HepG2 (cell line): ENCODE results near the gene SEPHS2. TPM values are rescaled to one million over a fixed set of nuclear protein-coding genes. Genes with fewer than 3 reads are reported as not detected.

Experiments
- ATAC-seq: fragments of 200-7000 bp; cut with Tn5 transposase; 3 replicates; pipeline ENCODE4 v1.9.1; 2020; ENCODE audit warnings: mild to moderate bottlenecking, moderate library complexity
- BruUV-seq: library from RNA; stranded (reverse); fragments of 400-500 nt; replicated peaks from 2 replicates; lab custom pipeline; 2021; lab: Mats Ljungman, UMichigan
- CTCF ChIA-PET: fragments of 300-600 bp; formaldehyde crosslinking; extraction: SDS; loops from one replicate; lab custom pipeline; 2021; ENCODE audit warnings: low total read pairs, inconsistent platforms, low intra/inter-chr PET ratio; lab: Yijun Ruan, JAX
- POLR2A ChIA-PET: fragments of 350-600 bp; sonication (Branson Sonifier 250); formaldehyde crosslinking; loops from one replicate; lab custom pipeline; 2020; ENCODE audit warnings: antibody characterized with exemption, inconsistent platforms; lab: Yijun Ruan, JAX
- DNase-seq: peaks from one replicate; pipeline ENCODE4 v3.0.0-alpha.2; 2015; ENCODE audit warnings: low spot score
- FAIRE-seq: peaks from 3 replicates; lab custom pipeline; 2011; peaks lifted over from hg19 to GRCh38; lab: Jason Lieb, UNC
- H2AFZ ChIP-seq: one replicate; pipeline ENCODE4 v1.6.1; 2011; ENCODE audit warnings: low read length, inconsistent platforms
- H3K27ac ChIP-seq: fragments of 300-600 bp; 3 replicates; pipeline ENCODE4 v1.8.0; 2011; ENCODE audit warnings: mixed run types, mild to moderate bottlenecking, mixed read lengths, low read length, inconsistent platforms; ENCODE audit not compliant: insufficient read depth; ENCODE audit errors: extremely low read length
- H3K27me3 ChIP-seq, 2 experiments: fragments of 200-600 bp in 1 of 2; 2 replicates in 1 of 2; 3 replicates in 1 of 2; pipeline versions ENCODE4 v1.6.0 to v1.8.0; 2011; ENCODE audit warnings: low read length in 2 of 2, mild to moderate bottlenecking in 2 of 2, moderate library complexity in 2 of 2, inconsistent platforms in 1 of 2; ENCODE audit not compliant: insufficient read depth in 2 of 2, control insufficient read depth in 1 of 2
- H3K36me3 ChIP-seq, 2 experiments: fragments of 200-600 bp in 1 of 2; replicated peaks in 1 of 2; 2 replicates in 1 of 2; 3 replicates in 1 of 2; pipeline versions ENCODE4 v1.5.1 to v1.8.0; 2011; ENCODE audit warnings: low read length in 2 of 2, inconsistent platforms in 1 of 2; ENCODE audit not compliant: insufficient read depth in 2 of 2, control insufficient read depth in 1 of 2
- H3K4me1 ChIP-seq: 2 replicates; pipeline ENCODE4 v1.5.1; 2012; ENCODE audit warnings: low read length, inconsistent platforms; ENCODE audit not compliant: insufficient read depth
- H3K4me2 ChIP-seq: 2 replicates; pipeline ENCODE4 v1.6.0; 2011; ENCODE audit warnings: low read depth, low read length, inconsistent platforms
- H3K4me3 ChIP-seq, 3 experiments: fragments of 200-600 bp in 1 of 3; sonication (generic), shearing (Covaris generic) in 1 of 3; replicated peaks in 1 of 3; 2 replicates each; pipeline ENCODE4 v1.5.1; 2011 to 2016; ENCODE audit warnings: low read length in 3 of 3, inconsistent platforms in 2 of 3, low read depth in 2 of 3, mild to moderate bottlenecking in 2 of 3, control low read depth in 1 of 3, mixed read lengths in 1 of 3; ENCODE audit not compliant: insufficient read depth in 1 of 3
- H3K79me2 ChIP-seq: one replicate; pipeline ENCODE4 v1.6.1; 2011; ENCODE audit warnings: low read length, inconsistent platforms; ENCODE audit not compliant: insufficient read depth
- H3K9ac ChIP-seq: 2 replicates; pipeline ENCODE4 v1.6.0; 2011; ENCODE audit warnings: mild to moderate bottlenecking, low read depth, low read length, inconsistent platforms; ENCODE audit not compliant: insufficient read depth
- H3K9me3 ChIP-seq: 2 replicates; pipeline ENCODE4 v1.5.1; 2012; ENCODE audit warnings: mild to moderate bottlenecking, low read length
- H4K20me1 ChIP-seq: 2 replicates; pipeline ENCODE4 v1.6.0; 2011; ENCODE audit warnings: inconsistent platforms, mild to moderate bottlenecking, low read length, moderate library complexity; ENCODE audit not compliant: insufficient read depth
- CEBPG ChIP-seq: IDR thresholded peaks from 2 replicates; pipeline ENCODE4 v1.6.1; 2016
- CEBPZ ChIP-seq: IDR thresholded peaks from 2 replicates; pipeline ENCODE4 v1.6.1; 2012; ENCODE audit warnings: low read length, improper control_type of control experiment
- FOXP4 ChIP-seq: sonication (generic); formaldehyde crosslinking; IDR thresholded peaks from 2 replicates; pipeline ENCODE4 v1.4.0; 2020; ENCODE audit warnings: missing genetic modification reagents
- NCOA5 ChIP-seq: sonication (generic); formaldehyde crosslinking; IDR thresholded peaks from 2 replicates; pipeline ENCODE4 v1.4.0; 2020; ENCODE audit warnings: missing genetic modification reagents
- ZNF121 ChIP-seq: sonication (generic); formaldehyde crosslinking; IDR thresholded peaks from 2 replicates; pipeline ENCODE4 v1.5.0; 2020; ENCODE audit warnings: mild to moderate bottlenecking, missing genetic modification reagents
- ZNF160 ChIP-seq: sonication (generic); formaldehyde crosslinking; IDR thresholded peaks from 2 replicates; pipeline ENCODE4 v1.8.0; 2022; ENCODE audit warnings: mild to moderate bottlenecking, inconsistent platforms, missing genetic modification reagents
- WGBS: methylation state at CpG from one replicate; pipeline ENCODE4 v1.1.6; 2017; ENCODE audit warnings: low lambda C conversion rate; 5-methylcytosine and 5-hydroxymethylcytosine counted together
- in situ Hi-C: cut with HindIII; loops from 2 replicates; pipeline ENCODE4 v1.10.0; 2017; ENCODE audit warnings: low pct_unique_long_range_greater_than_20kb; ENCODE audit not compliant: extremely low pct_ligation_motif_present
- intact Hi-C: fragments of 100-400 bp; cut with micrococcal nuclease; formaldehyde crosslinking; loops from one replicate; pipeline ENCODE4 v1.10.0; 2022; ENCODE audit not compliant: unreplicated experiment
- polyA plus RNA-seq, 8 experiments: library from polyadenylated mRNA; depleted of rRNA in 3 of 8; stranded (reverse) in 7 of 8; unstranded in 1 of 8; fragments of >200 nt; fragmentation: Illumina TruSeq in 4 of 8; extraction: Trizol in 4 of 8; gene quantifications; 2 replicates each; pipeline versions ENCODE4 v1.2.1 to v1.2.3, GENCODE V29; 2011 to 2016; ENCODE audit warnings: low read depth in 4 of 8, missing spikeins in 1 of 8, mixed read lengths in 1 of 8; ENCODE audit not compliant: insufficient read depth in 1 of 8
- total RNA-seq, 5 experiments: library from RNA; depleted of rRNA; stranded (reverse); fragments of >200 nt; fragmentation: Illumina TruSeq; extraction: Trizol; gene quantifications; 2 replicates each; pipeline ENCODE4 v1.2.3, GENCODE V29; 2016; ENCODE audit warnings: low read depth in 1 of 5
- TF ChIP-seq, protein P1 (sequence below): sonication (generic); formaldehyde crosslinking; IDR thresholded peaks from 2 replicates; pipeline ENCODE4 v1.4.0; 2020; ENCODE audit warnings: mild to moderate bottlenecking, missing genetic modification reagents
- TF ChIP-seq, protein P2 (sequence below): IDR thresholded peaks from 2 replicates; pipeline ENCODE4 v1.6.1; 2016; ENCODE audit warnings: low read depth, missing genetic modification reagents, missing compliant biosample characterization

SEPHS2 gene
- total and polyA plus RNA-seq, 2 of the 13 experiments (the other 11 are each of a cell fraction or from before 2014, with no cell fraction given) = 20.7 to 127 TPM

- TF ChIP-seq CEBPZ = no peak
- TF ChIP-seq, protein P1, sequence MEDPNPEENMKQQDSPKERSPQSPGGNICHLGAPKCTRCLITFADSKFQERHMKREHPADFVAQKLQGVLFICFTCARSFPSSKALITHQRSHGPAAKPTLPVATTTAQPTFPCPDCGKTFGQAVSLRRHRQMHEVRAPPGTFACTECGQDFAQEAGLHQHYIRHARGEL = no peak
- no peak for TF ChIP-seq NCOA5 (CRISPR knock-in tag)
- TF ChIP-seq ZNF160 (CRISPR knock-in tag) = no peak
- TF ChIP-seq FOXP4 = peak; percentile 35; the same call in 1 of the 2 replicates
- TF ChIP-seq CEBPG (CRISPR knock-in tag) = peak; percentile 81
- TF ChIP-seq, all 625 proteins: peak for 41
Observed at GRCh38 chr16:30472328-30472942, 26.8 kb upstream of the SEPHS2 start, which contains the start of gene ITGAL (continued).

DNA sequence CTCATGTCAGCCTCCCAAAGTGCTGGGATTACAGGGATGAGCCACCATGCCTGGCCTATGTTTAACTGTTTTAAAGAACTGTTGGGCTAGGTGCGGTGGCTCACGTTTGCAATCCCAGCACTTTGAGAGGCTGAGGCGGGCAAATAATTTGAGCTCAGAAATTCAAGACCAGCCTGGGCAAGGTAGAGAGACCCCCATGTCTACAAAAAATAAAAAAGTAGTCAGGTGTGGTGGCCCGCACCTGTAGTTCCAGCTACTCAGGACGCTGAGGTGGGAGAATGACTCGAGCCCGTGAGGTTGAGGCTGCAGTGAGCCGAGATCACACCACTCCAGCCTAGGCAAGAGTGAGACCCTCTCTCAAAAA, 24.9 kb upstream of the SEPHS2 start:
- Histone ChIP-seq H3K4me2 (no peak overlapping the region), H2AFZ (no peak overlapping the region), H3K79me2 (no peaks in the 10 kb centered on the region), H3K4me1 (peaks cover 42% of the 10 kb centered on the region), H3K27ac (no peak overlapping the region), H3K9me3 (no peaks in the 10 kb centered on the region), H4K20me1 (no peaks in the 10 kb centered on the region), H3K27me3 (peaks cover 3 to 18% of the 10 kb centered on the region in 2 experiments; a peak in 2 of 5 replicates), H3K36me3 (no peaks in the 10 kb centered on the region), H3K9ac (no peak overlapping the region), H3K4me3 (no peak overlapping the region)
- TF ChIP-seq, protein P2, sequence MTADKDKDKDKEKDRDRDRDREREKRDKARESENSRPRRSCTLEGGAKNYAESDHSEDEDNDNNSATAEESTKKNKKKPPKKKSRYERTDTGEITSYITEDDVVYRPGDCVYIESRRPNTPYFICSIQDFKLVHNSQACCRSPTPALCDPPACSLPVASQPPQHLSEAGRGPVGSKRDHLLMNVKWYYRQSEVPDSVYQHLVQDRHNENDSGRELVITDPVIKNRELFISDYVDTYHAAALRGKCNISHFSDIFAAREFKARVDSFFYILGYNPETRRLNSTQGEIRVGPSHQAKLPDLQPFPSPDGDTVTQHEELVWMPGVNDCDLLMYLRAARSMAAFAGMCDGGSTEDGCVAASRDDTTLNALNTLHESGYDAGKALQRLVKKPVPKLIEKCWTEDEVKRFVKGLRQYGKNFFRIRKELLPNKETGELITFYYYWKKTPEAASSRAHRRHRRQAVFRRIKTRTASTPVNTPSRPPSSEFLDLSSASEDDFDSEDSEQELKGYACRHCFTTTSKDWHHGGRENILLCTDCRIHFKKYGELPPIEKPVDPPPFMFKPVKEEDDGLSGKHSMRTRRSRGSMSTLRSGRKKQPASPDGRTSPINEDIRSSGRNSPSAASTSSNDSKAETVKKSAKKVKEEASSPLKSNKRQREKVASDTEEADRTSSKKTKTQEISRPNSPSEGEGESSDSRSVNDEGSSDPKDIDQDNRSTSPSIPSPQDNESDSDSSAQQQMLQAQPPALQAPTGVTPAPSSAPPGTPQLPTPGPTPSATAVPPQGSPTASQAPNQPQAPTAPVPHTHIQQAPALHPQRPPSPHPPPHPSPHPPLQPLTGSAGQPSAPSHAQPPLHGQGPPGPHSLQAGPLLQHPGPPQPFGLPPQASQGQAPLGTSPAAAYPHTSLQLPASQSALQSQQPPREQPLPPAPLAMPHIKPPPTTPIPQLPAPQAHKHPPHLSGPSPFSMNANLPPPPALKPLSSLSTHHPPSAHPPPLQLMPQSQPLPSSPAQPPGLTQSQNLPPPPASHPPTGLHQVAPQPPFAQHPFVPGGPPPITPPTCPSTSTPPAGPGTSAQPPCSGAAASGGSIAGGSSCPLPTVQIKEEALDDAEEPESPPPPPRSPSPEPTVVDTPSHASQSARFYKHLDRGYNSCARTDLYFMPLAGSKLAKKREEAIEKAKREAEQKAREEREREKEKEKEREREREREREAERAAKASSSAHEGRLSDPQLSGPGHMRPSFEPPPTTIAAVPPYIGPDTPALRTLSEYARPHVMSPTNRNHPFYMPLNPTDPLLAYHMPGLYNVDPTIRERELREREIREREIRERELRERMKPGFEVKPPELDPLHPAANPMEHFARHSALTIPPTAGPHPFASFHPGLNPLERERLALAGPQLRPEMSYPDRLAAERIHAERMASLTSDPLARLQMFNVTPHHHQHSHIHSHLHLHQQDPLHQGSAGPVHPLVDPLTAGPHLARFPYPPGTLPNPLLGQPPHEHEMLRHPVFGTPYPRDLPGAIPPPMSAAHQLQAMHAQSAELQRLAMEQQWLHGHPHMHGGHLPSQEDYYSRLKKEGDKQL = no peak
- TF ChIP-seq ZNF121 (CRISPR knock-in tag) = peak; percentile 45; the same call in 1 of the 2 replicates
- in situ Hi-C loops = no loop called here
- FAIRE-seq (no peak), DNase-seq (no peak), ATAC-seq (no peak)
- WGBS = 61% methylated on average over 8 of the region's 8 CpGs
- no TSS peak for BruUV-seq
- ChIA-PET POLR2A (no interaction called here), CTCF (no interaction called here)
- intact Hi-C loops = no loop called here
